Testis (tissue), 3 donors: ENCODE measurements around the gene ZBTB47. TPM values are rescaled to one million over a fixed set of nuclear protein-coding genes. Genes with fewer than 3 reads are reported as not detected.
A peak's percentile ranks its signal among the peaks of the same experiment; 100 is the strongest.

Experiments
- DNase-seq: peaks from one replicate; pipeline ENCODE4 v3.0.0-alpha.2; 2019
- H3K27ac ChIP-seq, 2 donors: fragments of 200-600 bp; sonication (generic); one replicate each; pipeline ENCODE4 v1.5.1; 2019
- H3K27me3 ChIP-seq: fragments of 200-600 bp; sonication (generic); one replicate; pipeline ENCODE4 v1.5.1; 2019
- H3K36me3 ChIP-seq: fragments of 200-600 bp; sonication (generic); one replicate; pipeline ENCODE4 v1.5.1; 2017; ENCODE audit warnings: low read depth; ENCODE audit errors: missing control alignments
- H3K4me1 ChIP-seq: fragments of 200-600 bp; sonication (generic); one replicate; pipeline ENCODE4 v1.5.1; 2019
- H3K4me3 ChIP-seq, 2 donors: fragments of 200-600 bp; sonication (generic); one replicate each; pipeline ENCODE4 v1.5.1; 2017 to 2019
- H3K9me3 ChIP-seq: fragments of 200-600 bp; sonication (generic); one replicate; pipeline ENCODE4 v1.5.1; 2017
- POLR2A ChIP-seq: fragments of 450-650 bp; IDR thresholded peaks from one replicate; pipeline ENCODE4 v1.6.1; 2017; ENCODE audit warnings: antibody characterized with exemption, mild to moderate bottlenecking, moderate library complexity
- WGBS, 2 donors: methylation state at CpG; one replicate each; pipeline ENCODE4 v1.1.5; 2018; 5-methylcytosine and 5-hydroxymethylcytosine counted together
- intact Hi-C: fragments of 100-400 bp; cut with DNase I; formaldehyde crosslinking; loops from one replicate; pipeline ENCODE4 v1.15.1; 2023; ENCODE audit warnings: low total_unique reads
- polyA plus RNA-seq: library from polyadenylated mRNA; stranded (reverse); fragments of 350-450 nt; fragmentation: Illumina TruSeq; extraction: RNeasy Lipid Tissue Mini Kit (QIAGEN cat#74804); gene quantifications from one replicate; pipeline ENCODE4 v1.2.3, GENCODE V29; 2014; ENCODE audit warnings: low read depth, low replicate concordance; ENCODE audit not compliant: insufficient read depth
- total RNA-seq, 2 donors: library from RNA; depleted of rRNA; stranded (reverse); fragments of >200 nt; gene quantifications; one replicate each; pipeline ENCODE4 v1.2.3, GENCODE V29; 2016
- TF ChIP-seq, protein P1 (sequence below), 3 experiments: fragments of 450-650 bp in 2 of 3; fragments of 200-600 bp in 1 of 3; sonication (generic) in 1 of 3; IDR thresholded peaks; one replicate each; pipeline ENCODE4 v1.5.1; 2016 to 2019; ENCODE audit warnings: antibody characterized with exemption in 3 of 3, mild to moderate bottlenecking in 2 of 3, moderate library complexity in 1 of 3

ZBTB47 gene
- total and polyA plus RNA-seq, 3 donors from 2014 or later = 16.7 to 22.8 (median 18.1) TPM

DNA sequence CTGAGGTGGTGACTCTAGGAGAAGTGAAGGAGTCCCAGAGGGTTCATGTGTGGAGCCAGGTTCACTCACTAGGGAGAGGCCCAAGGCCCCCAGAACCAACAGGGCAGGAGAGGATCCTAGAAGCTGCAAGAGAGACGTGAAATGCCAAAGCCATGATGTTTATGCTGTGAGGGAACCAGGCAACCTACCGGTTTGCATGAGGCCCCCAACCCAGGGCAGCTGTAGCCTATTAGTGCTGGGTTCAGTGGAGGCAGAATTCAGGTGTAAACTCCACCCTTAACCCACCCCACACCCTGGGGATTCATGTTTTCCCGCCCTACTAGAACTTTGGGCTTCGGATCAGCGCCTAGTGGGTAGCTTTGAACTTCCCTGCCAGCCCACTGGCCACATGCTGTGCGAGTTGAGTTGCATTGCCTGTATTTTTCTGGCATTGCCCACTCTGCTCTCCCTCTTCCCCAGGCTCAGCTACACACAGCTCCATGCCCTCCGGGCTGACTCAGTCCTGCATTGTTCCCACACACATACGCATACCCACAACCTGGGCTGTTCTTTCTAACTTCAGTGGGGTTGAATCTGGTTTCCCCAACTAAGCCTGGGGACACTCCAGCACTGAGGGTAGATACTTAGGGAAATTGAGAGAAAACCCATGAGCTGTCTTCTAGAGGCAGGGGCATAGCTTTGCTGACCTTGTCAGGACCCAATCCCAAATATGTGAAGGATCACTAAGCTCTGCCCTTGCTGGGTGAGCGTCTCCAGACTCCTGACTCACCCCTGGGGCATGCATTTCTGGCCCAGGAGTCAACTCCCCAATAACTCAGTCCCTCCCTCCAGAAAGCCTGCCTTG, 2.0 kb upstream of the ZBTB47 start:
- Histone ChIP-seq H3K4me1 (peaks cover 25% of the 10 kb centered on the region), H3K4me3 (no peak overlapping the region)

DNA sequence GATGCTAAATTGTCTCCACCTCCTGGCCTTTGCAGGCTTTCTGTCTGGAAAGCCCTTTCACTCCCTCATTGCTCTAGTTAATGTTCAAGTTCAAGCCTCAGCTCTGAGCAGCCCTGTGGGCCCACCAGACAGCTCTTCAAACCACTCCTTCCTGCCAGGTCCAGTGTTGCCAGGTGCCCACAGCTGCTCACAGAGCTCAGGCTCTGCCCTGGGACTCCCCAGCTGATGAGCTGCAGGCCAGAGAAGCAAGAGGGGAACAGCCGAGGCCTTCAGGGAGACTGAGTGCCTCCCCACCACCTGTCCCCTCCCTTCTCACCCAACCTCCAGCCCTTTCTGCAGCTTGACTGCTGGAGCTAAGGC, 1.3 kb upstream of the ZBTB47 start:
- H3K4me1 ChIP-seq = peaks cover 25% of the 10 kb centered on the region
- intact Hi-C loops = loop anchor here (10.0 kb wide), 1 partner anchor 57 kb away; the partner anchor contains the start of gene SS18L2
- no peaks in the 10 kb centered on the region for H3K9me3 ChIP-seq
- H3K27ac ChIP-seq = peak overlapping the region in 1 of 2 donors; percentile 94
- no peaks in the 10 kb centered on the region for H3K36me3 ChIP-seq
- no peak overlapping the region for H3K4me3 ChIP-seq
- WGBS, 2 donors = 29 to 50% methylated on average over 1 of the region's 1 CpG
- TF ChIP-seq POLR2A = no peak
- TF ChIP-seq, protein P1, sequence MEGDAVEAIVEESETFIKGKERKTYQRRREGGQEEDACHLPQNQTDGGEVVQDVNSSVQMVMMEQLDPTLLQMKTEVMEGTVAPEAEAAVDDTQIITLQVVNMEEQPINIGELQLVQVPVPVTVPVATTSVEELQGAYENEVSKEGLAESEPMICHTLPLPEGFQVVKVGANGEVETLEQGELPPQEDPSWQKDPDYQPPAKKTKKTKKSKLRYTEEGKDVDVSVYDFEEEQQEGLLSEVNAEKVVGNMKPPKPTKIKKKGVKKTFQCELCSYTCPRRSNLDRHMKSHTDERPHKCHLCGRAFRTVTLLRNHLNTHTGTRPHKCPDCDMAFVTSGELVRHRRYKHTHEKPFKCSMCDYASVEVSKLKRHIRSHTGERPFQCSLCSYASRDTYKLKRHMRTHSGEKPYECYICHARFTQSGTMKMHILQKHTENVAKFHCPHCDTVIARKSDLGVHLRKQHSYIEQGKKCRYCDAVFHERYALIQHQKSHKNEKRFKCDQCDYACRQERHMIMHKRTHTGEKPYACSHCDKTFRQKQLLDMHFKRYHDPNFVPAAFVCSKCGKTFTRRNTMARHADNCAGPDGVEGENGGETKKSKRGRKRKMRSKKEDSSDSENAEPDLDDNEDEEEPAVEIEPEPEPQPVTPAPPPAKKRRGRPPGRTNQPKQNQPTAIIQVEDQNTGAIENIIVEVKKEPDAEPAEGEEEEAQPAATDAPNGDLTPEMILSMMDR (IDR thresholded peaks at IDR 0.05) = no peak
- DNase-seq = no peak
- no peaks in the 10 kb centered on the region for H3K27me3 ChIP-seq

More for the DNA sequence above, 2.0 kb upstream of the ZBTB47 start:
- intact Hi-C loops = loop anchor here (10.0 kb wide), 1 partner anchor 57 kb away; the partner anchor contains the start of gene SS18L2
- 88 to 94% methylated on average over 9 of the region's 9 CpGs for WGBS, 2 donors
- Histone ChIP-seq H3K27ac (no peak overlapping the region), H3K36me3 (no peaks in the 10 kb centered on the region), H3K27me3 (no peaks in the 10 kb centered on the region), H3K9me3 (no peaks in the 10 kb centered on the region)
- no peak for DNase-seq
- no peak for TF ChIP-seq POLR2A
- TF ChIP-seq, protein P1 (IDR thresholded peaks at IDR 0.05) = no peak

DNA sequence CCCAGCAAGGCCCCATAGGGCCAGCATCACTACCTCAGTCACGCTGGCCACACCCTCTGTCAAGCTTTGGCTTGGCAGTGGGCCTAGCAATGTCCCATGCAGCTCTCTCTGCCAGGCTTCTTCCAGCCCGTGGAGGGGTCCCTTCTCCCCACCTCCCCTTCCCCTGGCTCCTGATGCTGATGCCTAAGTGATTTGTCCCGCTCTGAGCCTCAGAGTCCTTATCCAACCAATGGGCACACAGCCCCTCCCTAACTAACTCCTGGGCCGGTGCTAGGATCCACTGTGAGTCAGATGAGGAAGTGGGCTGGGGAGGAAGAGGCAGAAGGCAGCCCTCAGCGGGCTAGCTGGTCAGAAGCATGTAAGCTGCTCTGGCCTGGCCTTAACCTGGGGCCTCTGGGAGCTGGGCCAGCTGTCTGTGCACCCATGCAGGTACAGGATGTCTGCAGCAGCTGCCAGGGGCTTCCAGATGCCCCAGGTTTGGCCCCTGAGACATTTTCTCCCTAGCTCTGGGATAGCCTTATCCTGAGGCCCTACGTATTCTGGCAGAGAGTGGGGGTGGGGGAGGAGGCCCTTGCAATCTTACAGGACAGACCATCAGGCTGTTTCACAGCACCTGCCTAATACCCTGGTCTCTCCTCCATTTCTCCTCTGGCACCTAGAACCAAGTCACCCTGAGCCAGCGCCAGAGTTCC, 740 bp upstream of the ZBTB47 start:
- Histone ChIP-seq H3K9me3 (no peaks in the 10 kb centered on the region), H3K36me3 (no peaks in the 10 kb centered on the region), H3K4me1 (peaks cover 25% of the 10 kb centered on the region), H3K27me3 (no peaks in the 10 kb centered on the region), H3K4me3 (peak overlapping the region; percentile 72 to 80), H3K27ac (peak overlapping the region in 1 of 2 donors; percentile 94)
- intact Hi-C loops = loop anchor here (10.0 kb wide), 1 partner anchor 58 kb away; the partner anchor contains the start of gene SS18L2
- TF ChIP-seq POLR2A = no peak
- TF ChIP-seq, protein P1 (IDR thresholded peaks at IDR 0.05) = no peak
- 20 to 33% methylated on average over 6 to 7 of the region's 7 CpGs for whole genome bisulfite sequencing, 2 donors
- no peak for DNase-seq

DNA sequence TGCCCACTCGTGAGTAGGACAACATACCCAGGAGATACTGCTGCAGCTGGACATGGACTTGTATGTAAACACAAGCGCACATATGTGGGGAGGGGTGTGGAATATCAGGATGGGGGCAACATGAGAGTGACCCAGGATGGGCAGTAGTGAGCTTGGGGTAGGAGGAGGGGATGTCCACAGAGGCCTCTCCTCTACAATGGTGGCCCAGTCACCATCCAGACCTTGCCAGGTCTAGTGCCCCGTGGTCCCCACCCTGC, 266 bp upstream of the ZBTB47 start:
- Histone ChIP-seq H3K4me3 (peak overlapping the region; percentile 72 to 80), H3K27me3 (no peaks in the 10 kb centered on the region), H3K27ac (peak overlapping the region in 1 of 2 donors; percentile 94), H3K36me3 (no peaks in the 10 kb centered on the region), H3K4me1 (peaks cover 25% of the 10 kb centered on the region), H3K9me3 (no peaks in the 10 kb centered on the region)
- DNase-seq = no peak
- 31 to 34% methylated on average over 3 of the region's 3 CpGs for WGBS, 2 donors
- intact Hi-C loops = loop anchor here (10.0 kb wide), 1 partner anchor 58 kb away; the partner anchor contains the start of gene SS18L2
- TF ChIP-seq, protein P1 (IDR thresholded peaks at IDR 0.05) = no peak
- no peak for TF ChIP-seq POLR2A
